Neuronal stem cell (in vitro differentiated cells): ENCODE data around the gene SEC62.

Experiments
- DNase-seq: peaks from one replicate; pipeline ENCODE4 v3.0.0-alpha.2; 2013; ENCODE audit warnings: low spot score
- H2AFZ ChIP-seq: one replicate; pipeline ENCODE4 v1.6.1; 2013; ENCODE audit warnings: mild to moderate bottlenecking, low read length, inconsistent platforms
- H2AK5ac ChIP-seq: 2 replicates; pipeline ENCODE4 v1.6.1; 2013; ENCODE audit warnings: low read depth, mild to moderate bottlenecking, inconsistent platforms, low read length, moderate library complexity, mixed read lengths
- H2BK120ac ChIP-seq: 2 replicates; pipeline ENCODE4 v1.6.1; 2013; ENCODE audit warnings: low read depth, mild to moderate bottlenecking, inconsistent platforms, low read length, moderate library complexity, mixed read lengths
- H2BK12ac ChIP-seq: one replicate; pipeline ENCODE4 v1.6.1; 2013; ENCODE audit warnings: low read length, inconsistent platforms
- H2BK15ac ChIP-seq: 2 replicates; pipeline ENCODE4 v1.6.1; 2013; ENCODE audit warnings: mild to moderate bottlenecking, low read length, inconsistent platforms, mixed read lengths
- H2BK5ac ChIP-seq: one replicate; pipeline ENCODE4 v1.6.1; 2013; ENCODE audit warnings: inconsistent platforms, mild to moderate bottlenecking, low read length, moderate library complexity
- H3K14ac ChIP-seq: one replicate; pipeline ENCODE4 v1.6.1; 2013; ENCODE audit warnings: low read length, inconsistent platforms
- H3K18ac ChIP-seq: 2 replicates; pipeline ENCODE4 v1.6.1; 2013; ENCODE audit warnings: low read length, inconsistent platforms
- H3K23ac ChIP-seq: 2 replicates; pipeline ENCODE4 v1.6.1; 2013; ENCODE audit warnings: low read depth, mild to moderate bottlenecking, mixed read lengths, low read length, inconsistent platforms; ENCODE audit not compliant: poor library complexity
- H3K27ac ChIP-seq: replicated peaks from 3 replicates; pipeline ENCODE4 v1.5.1; 2013; ENCODE audit warnings: low read length, inconsistent platforms
- H3K27me3 ChIP-seq, 3 experiments: 2 replicates each; pipeline ENCODE4 v1.6.1; 2013; ENCODE audit warnings: low read length in 3 of 3, mild to moderate bottlenecking in 2 of 3, inconsistent platforms in 1 of 3, low read depth in 1 of 3, mixed read lengths in 1 of 3, moderate library complexity in 1 of 3; ENCODE audit not compliant: control insufficient read depth in 3 of 3, insufficient read depth in 3 of 3
- H3K36me3 ChIP-seq, 2 donors: replicated peaks in 1 of 2; 2 replicates each; pipeline ENCODE4 v1.6.1; 2013; ENCODE audit warnings: low read length in 2 of 2; ENCODE audit not compliant: control insufficient read depth in 2 of 2, insufficient read depth in 2 of 2
- H3K4ac ChIP-seq: 2 replicates; pipeline ENCODE4 v1.6.1; 2013; ENCODE audit warnings: inconsistent platforms, mild to moderate bottlenecking, low read length, moderate library complexity
- H3K4me1 ChIP-seq, 2 donors: 1 replicate in 1 of 2; 2 replicates in 1 of 2; pipeline ENCODE4 v1.6.1; 2013; ENCODE audit warnings: low read length in 2 of 2, low read depth in 1 of 2; ENCODE audit not compliant: control insufficient read depth in 2 of 2, insufficient read depth in 1 of 2
- H3K4me2 ChIP-seq: one replicate; pipeline ENCODE4 v1.6.1; 2013; ENCODE audit warnings: mild to moderate bottlenecking, low read length, inconsistent platforms; ENCODE audit not compliant: insufficient read depth, poor library complexity, severe bottlenecking
- H3K4me3 ChIP-seq, 2 donors: 2 replicates each; pipeline ENCODE4 v1.5.1; 2013; ENCODE audit warnings: low read length in 2 of 2, mild to moderate bottlenecking in 2 of 2, inconsistent platforms in 1 of 2, moderate library complexity in 1 of 2
- H3K79me1 ChIP-seq: one replicate; pipeline ENCODE4 v1.6.1; 2013; ENCODE audit warnings: low read depth, mild to moderate bottlenecking, inconsistent platforms, low read length, moderate library complexity
- H3K9ac ChIP-seq: one replicate; pipeline ENCODE4 v1.6.1; 2013; ENCODE audit warnings: mild to moderate bottlenecking, low read depth, low read length, inconsistent platforms; ENCODE audit not compliant: poor library complexity
- H3K9me3 ChIP-seq, 2 donors: replicated peaks in 1 of 2; 2 replicates each; pipeline versions ENCODE3 to v1.6.1; 2013; ENCODE audit warnings: low read length in 2 of 2, mild to moderate bottlenecking in 2 of 2, inconsistent platforms in 1 of 2, low read depth in 1 of 2, mixed read lengths in 1 of 2, moderate library complexity in 1 of 2; ENCODE audit not compliant: control insufficient read depth in 2 of 2, insufficient read depth in 1 of 2
- H4K8ac ChIP-seq: one replicate; pipeline ENCODE4 v1.6.1; 2013; ENCODE audit warnings: low read depth, mild to moderate bottlenecking, inconsistent platforms, low read length, moderate library complexity
- H4K91ac ChIP-seq: one replicate; pipeline ENCODE4 v1.6.1; 2013; ENCODE audit warnings: low read length, low read depth, mild to moderate bottlenecking, inconsistent platforms; ENCODE audit not compliant: poor library complexity
- WGBS, 2 donors: extraction: QIAGEN DNeasy Blood & Tissue Kit; methylation state at CpG; one replicate each; pipeline ENCODE4 v1.1.7; 2013; ENCODE audit warnings: missing lambda C conversion rate in 2 of 2, mixed read lengths in 1 of 2; ENCODE audit not compliant: insufficient read length in 2 of 2, insufficient replicate concordance in 1 of 2; ENCODE audit errors: extremely low coverage in 2 of 2; 5-methylcytosine and 5-hydroxymethylcytosine counted together

SEC62 gene

GRCh38 chr3:169980055-169980454 is 13.4 kb downstream of the SEC62 start:
- Histone ChIP-seq H2AK5ac (no peak overlapping the region), H3K14ac (no peak overlapping the region), H2BK120ac (no peak overlapping the region), H3K36me3 (peaks cover 18 to 98% of the 10 kb centered on the region in 2 donors), H3K4ac (no peak overlapping the region), H3K27me3 (no peaks in the 10 kb centered on the region), H3K18ac (no peak overlapping the region), H2BK15ac (no peak overlapping the region), H4K91ac (no peak overlapping the region), H3K79me1 (no peaks in the 10 kb centered on the region), H3K4me2 (no peak overlapping the region), H4K8ac (no peak overlapping the region), H3K4me1 (no peaks in the 10 kb centered on the region), H3K23ac (no peak overlapping the region), H2AFZ (no peak overlapping the region), H3K9me3 (no peaks in the 10 kb centered on the region), H3K9ac (no peak overlapping the region), H2BK12ac (no peak overlapping the region), H3K4me3 (no peak overlapping the region), H3K27ac (no peak overlapping the region), H2BK5ac (no peak overlapping the region)
- WGBS, 2 donors: no CpG with 5 or more reads among the region's 2 CpGs
- no peak for DNase-seq

DNA sequence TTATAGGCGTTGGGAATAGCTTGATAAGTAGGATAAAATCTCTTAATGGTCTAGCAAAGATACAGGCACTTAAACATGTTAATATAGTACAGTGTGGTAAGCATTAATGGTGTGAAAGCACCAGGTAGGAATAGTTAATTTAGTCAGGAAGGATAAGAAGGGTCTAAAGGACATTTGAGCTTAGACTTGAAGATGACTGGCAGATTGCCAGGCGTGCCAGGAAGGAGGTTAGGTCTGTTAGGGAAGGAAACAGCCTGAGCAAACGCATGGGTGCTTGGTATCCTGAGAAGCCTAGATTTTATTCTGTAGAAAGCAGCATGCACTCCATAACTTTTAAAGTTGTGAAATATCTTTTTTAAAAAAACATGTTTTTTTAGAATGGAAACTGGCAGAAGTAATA is 17.7 kb downstream of the SEC62 start:
- no peak overlapping the region for H2BK12ac ChIP-seq
- H2BK120ac ChIP-seq: no peak overlapping the region
- no peaks in the 10 kb centered on the region for H3K9me3 ChIP-seq
- H3K9ac ChIP-seq: no peak overlapping the region
- H4K91ac ChIP-seq: no peak overlapping the region
- H3K14ac ChIP-seq: no peak overlapping the region
- no peak overlapping the region for H3K27ac ChIP-seq
- no peak overlapping the region for H2BK15ac ChIP-seq
- H2AK5ac ChIP-seq: no peak overlapping the region
- H3K4me2 ChIP-seq: no peak overlapping the region
- no peaks in the 10 kb centered on the region for H3K27me3 ChIP-seq
- H3K18ac ChIP-seq: no peak overlapping the region
- H3K36me3 ChIP-seq: peaks cover 27 to 100% of the 10 kb centered on the region in 2 donors
- no peak overlapping the region for H3K23ac ChIP-seq
- H3K4me1 ChIP-seq: no peaks in the 10 kb centered on the region
- no peak overlapping the region for H3K4ac ChIP-seq
- H2AFZ ChIP-seq: no peak overlapping the region
- no peak overlapping the region for H4K8ac ChIP-seq
- H3K79me1 ChIP-seq: no peaks in the 10 kb centered on the region
- DNase-seq: no peak
- no CpG with 5 or more reads among the region's 3 CpGs for WGBS, 2 donors
- no peak overlapping the region for H3K4me3 ChIP-seq
- no peak overlapping the region for H2BK5ac ChIP-seq

DNA sequence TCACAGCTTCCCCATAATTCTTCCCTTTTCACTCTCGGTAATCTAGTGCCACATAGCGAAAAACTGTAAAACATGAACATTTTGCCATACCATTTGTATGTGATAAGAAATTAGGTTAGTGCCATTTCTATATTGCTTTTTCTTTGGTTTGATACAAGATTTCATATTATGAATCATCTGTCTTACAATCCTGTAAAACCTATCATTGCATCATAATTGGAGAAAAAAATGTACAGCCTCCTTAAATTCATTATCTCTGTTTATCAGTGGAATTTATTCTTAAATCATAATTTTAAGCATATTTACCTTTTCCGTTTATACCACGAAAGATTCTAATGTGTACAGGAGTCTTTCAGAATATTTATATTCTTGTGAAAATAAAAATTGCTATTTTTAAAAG is 23.8 kb downstream of the SEC62 start:
- no peak overlapping the region for H3K27ac ChIP-seq
- WGBS, 2 donors: no CpG with 5 or more reads among the region's 4 CpGs
- H2BK120ac ChIP-seq: no peak overlapping the region
- no peaks in the 10 kb centered on the region for H3K27me3 ChIP-seq
- DNase-seq: no peak
- H2BK15ac ChIP-seq: no peak overlapping the region
- H3K18ac ChIP-seq: no peak overlapping the region
- no peak overlapping the region for H4K91ac ChIP-seq
- H3K4ac ChIP-seq: no peak overlapping the region
- no peak overlapping the region for H3K4me2 ChIP-seq
- no peak overlapping the region for H2AFZ ChIP-seq
- no peaks in the 10 kb centered on the region for H3K4me1 ChIP-seq
- no peaks in the 10 kb centered on the region for H3K9me3 ChIP-seq
- H2BK5ac ChIP-seq: no peak overlapping the region
- no peak overlapping the region for H3K23ac ChIP-seq
- no peak overlapping the region for H4K8ac ChIP-seq
- no peaks in the 10 kb centered on the region for H3K79me1 ChIP-seq
- no peak overlapping the region for H3K9ac ChIP-seq
- no peak overlapping the region for H2AK5ac ChIP-seq
- H2BK12ac ChIP-seq: no peak overlapping the region
- no peak overlapping the region for H3K4me3 ChIP-seq
- peaks cover 18 to 98% of the 10 kb centered on the region in 2 donors for H3K36me3 ChIP-seq
- no peak overlapping the region for H3K14ac ChIP-seq

- Histone ChIP-seq H3K9ac (no peak overlapping the region), H3K4me2 (no peak overlapping the region), H3K14ac (no peak overlapping the region), H2AFZ (no peak overlapping the region), H3K4ac (no peak overlapping the region), H3K27ac (no peak overlapping the region), H3K9me3 (no peaks in the 10 kb centered on the region), H3K23ac (no peak overlapping the region), H3K4me1 (no peaks in the 10 kb centered on the region), H2BK5ac (no peak overlapping the region), H3K36me3 (peaks cover 14 to 94% of the 10 kb centered on the region in 2 donors), H2BK15ac (no peak overlapping the region), H4K91ac (no peak overlapping the region), H2AK5ac (no peak overlapping the region), H2BK12ac (no peak overlapping the region), H2BK120ac (no peak overlapping the region), H3K4me3 (no peak overlapping the region), H4K8ac (no peak overlapping the region), H3K18ac (no peak overlapping the region), H3K27me3 (no peaks in the 10 kb centered on the region), H3K79me1 (no peaks in the 10 kb centered on the region)
- no CpG with 5 or more reads among the region's 3 CpGs for WGBS, 2 donors
- DNase-seq: no peak
These were observed 25.5 kb downstream of the SEC62 start for GRCh38 chr3:169992156-169992555.
